AG04449 (cell line): ENCODE results near the gene TMED6.

ENCODE experiments used
- CTCF ChIA-PET: fragments of 350-600 bp; formaldehyde crosslinking; extraction: SDS; loops from one replicate; lab custom pipeline; 2021; ENCODE audit warnings: antibody characterized with exemption; lab: Yijun Ruan, JAX
- POLR2A ChIA-PET: fragments of 400-600, 350-600 bp; formaldehyde crosslinking; extraction: SDS; loops from one replicate; lab custom pipeline; 2020; ENCODE audit warnings: antibody characterized with exemption, inconsistent platforms; lab: Yijun Ruan, JAX
- DNase-seq: peaks from one replicate; pipeline ENCODE4 v3.0.0-alpha.2; 2010; ENCODE audit warnings: low read depth, low spot score
- H3K4me3 ChIP-seq: 2 replicates; pipeline ENCODE4 v1.5.1; 2011; ENCODE audit warnings: low read depth, mild to moderate bottlenecking, control low read depth, low read length
- CTCF ChIP-seq: IDR thresholded peaks from one replicate; pipeline ENCODE4 v1.5.1; 2011; ENCODE audit warnings: mild to moderate bottlenecking, moderate library complexity, low read length, control low read depth, inconsistent platforms; ENCODE audit not compliant: insufficient read depth; ENCODE audit errors: missing control alignments

The TMED6 gene

GRCh38 chr16:69378036-69378435 is 26.4 kb upstream of the TMED6 start:
- ChIA-PET CTCF (interaction anchor here (1.0 to 1.5 kb wide), 2 partner anchors 39 to 326 kb away, joined by 3 read pairs; partner anchors contain the start of gene COG8), POLR2A (no interaction called here)
- TF ChIP-seq CTCF: no peak
- no peak overlapping the region for H3K4me3 ChIP-seq
- DNase-seq: no peak

GRCh38 chr16:69376393-69377059 is 24.9 kb upstream of the TMED6 start:
- no peak for DNase-seq
- no peak for TF ChIP-seq CTCF
- POLR2A ChIA-PET: no interaction called here
- no peak overlapping the region for H3K4me3 ChIP-seq
- CTCF ChIA-PET: interaction anchor here (1.2 kb wide), 1 partner anchor 9 kb away, joined by 3 read pairs; the partner anchor contains the start of gene TERF2

GRCh38 chr16:69373019-69373418 is 21.4 kb upstream of the TMED6 start:
- CTCF ChIA-PET: no interaction called here
- TF ChIP-seq CTCF: no peak
- H3K4me3 ChIP-seq: no peak overlapping the region
- POLR2A ChIA-PET: no interaction called here
- DNase-seq: no peak

GRCh38 chr16:69371564-69371963 is 20.0 kb upstream of the TMED6 start:
- POLR2A ChIA-PET: interaction anchor here (0.6 kb wide), 1 partner anchor 8 kb away, joined by 3 read pairs; no protein-coding TSS in a partner anchor

GRCh38 chr16:69368866-69369265 is 17.3 kb upstream of the TMED6 start:
- POLR2A ChIA-PET: no interaction called here
- DNase-seq: no peak
- CTCF ChIA-PET: no interaction called here
- H3K4me3 ChIP-seq: no peak overlapping the region
- no peak for TF ChIP-seq CTCF

More at GRCh38 chr16:69371564-69371963, 20.0 kb upstream of the TMED6 start:
- no peak for DNase-seq
- no peak overlapping the region for H3K4me3 ChIP-seq
- no peak for TF ChIP-seq CTCF
- CTCF ChIA-PET: interaction anchor here (0.7 kb wide), 1 partner anchor 28 kb away, joined by 3 read pairs; no protein-coding TSS in a partner anchor

GRCh38 chr16:69367980-69368379 is 16.4 kb upstream of the TMED6 start:
- CTCF ChIA-PET: no interaction called here
- POLR2A ChIA-PET: no interaction called here
- no peak for TF ChIP-seq CTCF
- no peak for DNase-seq
- H3K4me3 ChIP-seq: no peak overlapping the region
